GM12891 (cell line): ENCODE results near the gene SLC49A4.

Experiments used
- POLR2A ChIP-seq: IDR thresholded peaks from 2 replicates; pipeline ENCODE4 v1.6.1; 2011; ENCODE audit warnings: low read depth, low read length, control low read depth
- POU2F2 ChIP-seq: IDR thresholded peaks from 2 replicates; pipeline ENCODE4 v1.6.1; 2011; ENCODE audit warnings: low read depth, mild to moderate bottlenecking, control low read depth, low read length, moderate library complexity
- TAF1 ChIP-seq: IDR thresholded peaks from 2 replicates; pipeline ENCODE4 v1.6.1; 2011; ENCODE audit warnings: low read depth, low read length, control low read depth

- TF ChIP-seq POLR2A, result no peak
- TF ChIP-seq TAF1, result no peak
- no peak for TF ChIP-seq POU2F2
Observed at GRCh38 chr3:122826278-122826677, 31.4 kb downstream of the SLC49A4 start.
